DND-41 (cell line): ENCODE data around the gene UBR1.

Experiments
- ATAC-seq: fragments of 200-7000 bp; cut with Tn5 transposase; 3 replicates; pipeline ENCODE4 v1.9.1; 2021; ENCODE audit warnings: low read depth; ENCODE audit not compliant: insufficient read depth
- DNase-seq: peaks from one replicate; pipeline ENCODE4 v3.0.0-alpha.2; 2020
- H2AFZ ChIP-seq: 2 replicates; pipeline ENCODE4 v1.6.0; 2012; ENCODE audit warnings: low read depth, low read length
- H3K27ac ChIP-seq: 2 replicates; pipeline ENCODE4 v1.5.1; 2012; ENCODE audit warnings: low read length, inconsistent platforms
- H3K27me3 ChIP-seq: fragments of 200-600 bp; sonication (generic); 2 replicates; pipeline ENCODE4 v1.6.0; 2012; ENCODE audit warnings: low read length, mild to moderate bottlenecking, inconsistent platforms; ENCODE audit not compliant: insufficient read depth, poor library complexity
- H3K36me3 ChIP-seq: 2 replicates; pipeline ENCODE4 v1.5.1; 2012; ENCODE audit warnings: low read length, inconsistent platforms; ENCODE audit not compliant: insufficient read depth
- H3K4me1 ChIP-seq: 2 replicates; pipeline ENCODE4 v1.5.1; 2012; ENCODE audit warnings: mild to moderate bottlenecking, low read length; ENCODE audit not compliant: insufficient read depth
- H3K4me2 ChIP-seq: 2 replicates; pipeline ENCODE4 v1.6.0; 2012; ENCODE audit warnings: mild to moderate bottlenecking, moderate library complexity, low read length, inconsistent platforms; ENCODE audit not compliant: insufficient read depth
- H3K4me3 ChIP-seq, 2 experiments: fragments of 200-600 bp in 1 of 2; shearing (Covaris generic) in 1 of 2; 2 replicates each; pipeline ENCODE4 v1.5.1; 2012 to 2016; ENCODE audit warnings: inconsistent platforms in 2 of 2, low read length in 2 of 2, mild to moderate bottlenecking in 2 of 2, low read depth in 1 of 2, moderate library complexity in 1 of 2
- H3K79me2 ChIP-seq: 2 replicates; pipeline ENCODE4 v1.6.0; 2012; ENCODE audit warnings: low read length, inconsistent platforms; ENCODE audit not compliant: insufficient read depth
- H3K9ac ChIP-seq: 2 replicates; pipeline ENCODE4 v1.6.0; 2012; ENCODE audit warnings: low read depth, mild to moderate bottlenecking, inconsistent platforms, low read length, moderate library complexity
- H3K9me3 ChIP-seq: 2 replicates; pipeline ENCODE4 v1.5.1; 2012; ENCODE audit warnings: low read length, moderate library complexity, mild to moderate bottlenecking, inconsistent platforms; ENCODE audit not compliant: insufficient read depth, severe bottlenecking
- H4K20me1 ChIP-seq: 2 replicates; pipeline ENCODE4 v1.6.0; 2012; ENCODE audit warnings: low read length; ENCODE audit not compliant: insufficient read depth
- CTCF ChIP-seq: IDR thresholded peaks from 2 replicates; pipeline ENCODE4 v1.5.1; 2012; ENCODE audit warnings: borderline replicate concordance, low read length, moderate library complexity, mild to moderate bottlenecking; ENCODE audit not compliant: poor library complexity, severe bottlenecking; ENCODE audit errors: extremely low read depth
- EZH2 ChIP-seq: IDR thresholded peaks from 3 replicates; pipeline ENCODE4 v1.6.1; 2012; ENCODE audit warnings: borderline replicate concordance, low read depth, mild to moderate bottlenecking, moderate library complexity, low read length, inconsistent platforms; ENCODE audit not compliant: severe bottlenecking

Gene UBR1

GRCh38 chr15:42915654-42916315 lies 190.1 kb downstream of the UBR1 start:
- no peak overlapping the region for H2AFZ ChIP-seq
- DNase-seq: no peak
- TF ChIP-seq CTCF (no peak), EZH2 (no peak)
- no peak overlapping the region for H3K9ac ChIP-seq
- H3K79me2 ChIP-seq: peaks cover 74% of the 10 kb centered on the region
- H3K4me1 ChIP-seq: peaks cover 40% of the 10 kb centered on the region
- no peak overlapping the region; the same call in 1 of the 2 replicates for H3K27ac ChIP-seq
- H3K4me3 ChIP-seq: no peak overlapping the region
- H3K36me3 ChIP-seq: no peaks in the 10 kb centered on the region
- no peak for ATAC-seq
- no peaks in the 10 kb centered on the region for H3K9me3 ChIP-seq
- H3K27me3 ChIP-seq: no peaks in the 10 kb centered on the region
- no peak overlapping the region for H3K4me2 ChIP-seq
- H4K20me1 ChIP-seq: peaks cover 14% of the 10 kb centered on the region; the same call in 1 of the 2 replicates

GRCh38 chr15:42914728-42915497 lies 190.9 kb downstream of the UBR1 start:
- Histone ChIP-seq H2AFZ (no peak overlapping the region), H3K4me3 (no peak overlapping the region), H4K20me1 (peaks cover 14% of the 10 kb centered on the region; the same call in 1 of the 2 replicates), H3K79me2 (peaks cover 74% of the 10 kb centered on the region), H3K27ac (peak overlapping the region; percentile 41; the same call in 1 of the 2 replicates), H3K4me2 (peak overlapping the region; percentile 29; the same call in 1 of the 2 replicates), H3K27me3 (no peaks in the 10 kb centered on the region), H3K9me3 (no peaks in the 10 kb centered on the region), H3K4me1 (peaks cover 38% of the 10 kb centered on the region), H3K9ac (no peak overlapping the region), H3K36me3 (no peaks in the 10 kb centered on the region)
- peak; percentile 66 for ATAC-seq
- TF ChIP-seq CTCF (no peak), EZH2 (no peak)
- no peak for DNase-seq

- Histone ChIP-seq H3K4me1 (peaks cover 13% of the 10 kb centered on the region), H3K36me3 (no peaks in the 10 kb centered on the region), H2AFZ (no peak overlapping the region), H3K9me3 (no peaks in the 10 kb centered on the region), H3K4me2 (no peak overlapping the region), H3K27me3 (no peaks in the 10 kb centered on the region), H3K79me2 (peaks cover 54% of the 10 kb centered on the region), H4K20me1 (peaks cover 17% of the 10 kb centered on the region; the same call in 1 of the 2 replicates), H3K27ac (no peak overlapping the region), H3K9ac (no peak overlapping the region), H3K4me3 (no peak overlapping the region)
- ATAC-seq (no peak), DNase-seq (no peak)
- TF ChIP-seq CTCF (no peak), EZH2 (no peak)
These were observed 194.7 kb downstream of the UBR1 start for GRCh38 chr15:42911058-42911592.
